CD4-positive, alpha-beta T cell (primary cell): Measurements from ENCODE around the gene F8. TPM values are rescaled to one million over a fixed set of nuclear protein-coding genes. Genes with fewer than 3 reads are reported as not detected.

Experiments used
- ATAC-seq: fragments of 200-7000 bp; cut with Tn5 transposase; one replicate; pipeline ENCODE4 v1.10.0; 2022; ENCODE audit warnings: mild to moderate bottlenecking; ENCODE audit not compliant: poor library complexity
- CTCF ChIA-PET: fragments of 350-600 bp; sonication (Branson Sonifier 250); formaldehyde crosslinking; loops from one replicate; lab custom pipeline; 2021; ENCODE audit warnings: antibody characterized with exemption, inconsistent platforms; lab: Charles Lee
- POLR2A ChIA-PET: fragments of 350-600 bp; sonication (Branson Sonifier 250); formaldehyde crosslinking; loops from one replicate; lab custom pipeline; 2021; ENCODE audit warnings: antibody characterized with exemption, inconsistent platforms; lab: Charles Lee
- DNase-seq, 14 experiments: peaks; one replicate each; pipeline ENCODE4 v3.0.0-alpha.2; 2013 to 2020; ENCODE audit warnings: mixed read lengths in 2 of 14
- H3K27ac ChIP-seq, 2 donors: one replicate each; pipeline versions ENCODE4 v1.5.1 to v1.7.0; 2013; ENCODE audit warnings: low read length in 2 of 2, low read depth in 1 of 2, mild to moderate bottlenecking in 1 of 2
- H3K27me3 ChIP-seq, 2 experiments: 1 replicate in 1 of 2; 2 replicates in 1 of 2; pipeline versions ENCODE4 v1.6.1 to v1.7.0; 2013; ENCODE audit warnings: low read length in 2 of 2, control low read depth in 1 of 2, mild to moderate bottlenecking in 1 of 2, moderate library complexity in 1 of 2; ENCODE audit not compliant: insufficient read depth in 2 of 2, control insufficient read depth in 1 of 2
- H3K36me3 ChIP-seq: one replicate; pipeline ENCODE4 v1.6.1; 2013; ENCODE audit warnings: low read length, control low read depth; ENCODE audit not compliant: insufficient read depth
- H3K4me1 ChIP-seq: one replicate; pipeline ENCODE4 v1.6.1; 2013; ENCODE audit warnings: low read length, control low read depth; ENCODE audit not compliant: insufficient read depth
- H3K4me3 ChIP-seq: one replicate; pipeline ENCODE4 v1.5.1; 2013; ENCODE audit warnings: mild to moderate bottlenecking, low read length, moderate library complexity
- H3K9me3 ChIP-seq, 2 experiments: 1 replicate in 1 of 2; 2 replicates in 1 of 2; pipeline versions ENCODE4 v1.6.1 to v1.7.0; 2013; ENCODE audit warnings: low read length in 2 of 2, mild to moderate bottlenecking in 2 of 2, control low read depth in 1 of 2, moderate library complexity in 1 of 2; ENCODE audit not compliant: control insufficient read depth in 1 of 2, insufficient read depth in 1 of 2
- H3K27ac Mint-ChIP-seq: one replicate; pipeline ENCODE4 v1.8.0; 2020; ENCODE audit warnings: mixed read lengths
- H3K27me3 Mint-ChIP-seq: one replicate; pipeline ENCODE4 v1.8.0; 2021; ENCODE audit warnings: mixed read lengths
- H3K36me3 Mint-ChIP-seq: one replicate; pipeline ENCODE4 v1.8.0; 2021; ENCODE audit warnings: low read depth, mixed read lengths
- H3K4me1 Mint-ChIP-seq: one replicate; pipeline ENCODE4 v1.8.0; 2021; ENCODE audit warnings: low read depth, mixed read lengths
- H3K4me3 Mint-ChIP-seq: one replicate; pipeline ENCODE4 v1.8.0; 2020; ENCODE audit warnings: mild to moderate bottlenecking, mixed read lengths
- H3K9me3 Mint-ChIP-seq: one replicate; pipeline ENCODE4 v1.8.0; 2020; ENCODE audit warnings: mixed read lengths
- intact Hi-C, 2 experiments: fragments of 100-400 bp; cut with DNase I in 1 of 2; cut with micrococcal nuclease in 1 of 2; formaldehyde crosslinking; loops; one replicate each; pipeline versions ENCODE4 v1.15.1 to v1.9.0; 2023 to 2025; cut with DNase I, micrococcal nuclease
- total RNA-seq, 174 experiments: library from RNA in 2 of 174; stranded (reverse) in 2 of 174; gene quantifications; one replicate each; pipeline ENCODE4 v1.2.3 and lab custom pipeline; 2021 to 2026
- TF ChIP-seq, protein P1 (sequence below): fragments of 200-600 bp; IDR thresholded peaks from one replicate; pipeline ENCODE4 v1.8.0; 2022; ENCODE audit warnings: antibody characterized with exemption, mild to moderate bottlenecking

Gene F8
- total RNA-seq, 2 experiments from 2014 or later: 0.66 to 0.67 TPM

DNA sequence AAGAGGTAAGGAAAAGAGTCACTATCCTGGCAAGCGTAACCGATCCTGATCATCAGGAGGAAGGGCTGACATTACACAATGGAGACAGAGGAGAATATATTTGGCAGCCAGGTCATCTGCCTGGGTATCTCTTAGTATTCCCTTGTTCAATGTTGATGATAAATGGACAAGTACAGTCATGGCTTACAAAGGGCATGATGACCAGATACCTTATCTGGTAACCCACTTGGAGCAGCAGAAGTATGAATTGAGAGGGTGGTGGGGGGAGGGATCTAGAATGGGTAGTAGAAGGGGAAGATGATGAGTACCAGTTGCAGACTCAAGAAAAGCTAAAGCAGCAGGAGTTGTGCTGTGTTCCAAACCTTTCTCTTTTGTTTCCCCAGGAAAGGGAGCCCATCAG is 17.3 kb downstream of the F8 start:
- H3K36me3 Mint-ChIP-seq: no peaks in the 10 kb centered on the region
- no peaks in the 10 kb centered on the region for H3K4me1 Mint-ChIP-seq
- no peak for DNase-seq
- no peaks in the 10 kb centered on the region for H3K36me3 ChIP-seq
- peaks cover 5% of the 10 kb centered on the region for H3K27me3 Mint-ChIP-seq
- intact Hi-C loops: no loop called here
- ChIA-PET POLR2A (no interaction called here), CTCF (no interaction called here)
- H3K27me3 ChIP-seq: no peaks in the 10 kb centered on the region
- TF ChIP-seq, protein P1, sequence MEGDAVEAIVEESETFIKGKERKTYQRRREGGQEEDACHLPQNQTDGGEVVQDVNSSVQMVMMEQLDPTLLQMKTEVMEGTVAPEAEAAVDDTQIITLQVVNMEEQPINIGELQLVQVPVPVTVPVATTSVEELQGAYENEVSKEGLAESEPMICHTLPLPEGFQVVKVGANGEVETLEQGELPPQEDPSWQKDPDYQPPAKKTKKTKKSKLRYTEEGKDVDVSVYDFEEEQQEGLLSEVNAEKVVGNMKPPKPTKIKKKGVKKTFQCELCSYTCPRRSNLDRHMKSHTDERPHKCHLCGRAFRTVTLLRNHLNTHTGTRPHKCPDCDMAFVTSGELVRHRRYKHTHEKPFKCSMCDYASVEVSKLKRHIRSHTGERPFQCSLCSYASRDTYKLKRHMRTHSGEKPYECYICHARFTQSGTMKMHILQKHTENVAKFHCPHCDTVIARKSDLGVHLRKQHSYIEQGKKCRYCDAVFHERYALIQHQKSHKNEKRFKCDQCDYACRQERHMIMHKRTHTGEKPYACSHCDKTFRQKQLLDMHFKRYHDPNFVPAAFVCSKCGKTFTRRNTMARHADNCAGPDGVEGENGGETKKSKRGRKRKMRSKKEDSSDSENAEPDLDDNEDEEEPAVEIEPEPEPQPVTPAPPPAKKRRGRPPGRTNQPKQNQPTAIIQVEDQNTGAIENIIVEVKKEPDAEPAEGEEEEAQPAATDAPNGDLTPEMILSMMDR: no peak
- no peaks in the 10 kb centered on the region for H3K9me3 ChIP-seq
- H3K4me1 ChIP-seq: no peaks in the 10 kb centered on the region
- no peak overlapping the region for H3K27ac Mint-ChIP-seq
- H3K9me3 Mint-ChIP-seq: no peaks in the 10 kb centered on the region
- no peak overlapping the region for H3K4me3 Mint-ChIP-seq
- H3K4me3 ChIP-seq: no peak overlapping the region
- no peak for ATAC-seq
- H3K27ac ChIP-seq: no peak overlapping the region

DNA sequence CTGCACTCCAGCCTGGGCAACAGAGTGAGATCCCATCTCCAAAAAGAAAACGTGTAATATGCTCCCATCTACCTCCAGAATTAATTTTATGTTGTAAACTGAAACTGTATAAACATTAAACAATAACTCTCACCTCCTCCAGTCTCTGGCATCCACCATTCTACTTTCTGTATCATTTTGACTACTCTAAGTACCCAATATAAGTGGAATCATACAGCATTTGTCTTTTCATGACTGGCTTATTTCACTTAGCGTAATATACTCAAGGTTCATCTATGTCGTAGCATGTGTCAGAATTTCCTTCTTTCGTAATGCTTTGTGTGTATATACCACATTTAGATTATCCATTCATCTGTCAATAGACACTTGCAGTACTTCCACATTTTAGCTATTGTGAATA is 20.6 kb downstream of the F8 start:
- ATAC-seq (no peak), DNase-seq (no peak)
- H3K27me3 Mint-ChIP-seq: peaks cover 5% of the 10 kb centered on the region
- ChIA-PET CTCF (no interaction called here), POLR2A (no interaction called here)
- no peak overlapping the region for H3K27ac Mint-ChIP-seq
- Histone ChIP-seq H3K36me3 (no peaks in the 10 kb centered on the region), H3K27me3 (no peaks in the 10 kb centered on the region), H3K9me3 (no peaks in the 10 kb centered on the region), H3K4me1 (no peaks in the 10 kb centered on the region), H3K4me3 (no peak overlapping the region), H3K27ac (no peak overlapping the region)
- H3K4me1 Mint-ChIP-seq: no peaks in the 10 kb centered on the region
- TF ChIP-seq, protein P1: no peak
- no peaks in the 10 kb centered on the region for H3K36me3 Mint-ChIP-seq
- intact Hi-C loops: no loop called here
- H3K9me3 Mint-ChIP-seq: no peaks in the 10 kb centered on the region
- H3K4me3 Mint-ChIP-seq: no peak overlapping the region

DNA sequence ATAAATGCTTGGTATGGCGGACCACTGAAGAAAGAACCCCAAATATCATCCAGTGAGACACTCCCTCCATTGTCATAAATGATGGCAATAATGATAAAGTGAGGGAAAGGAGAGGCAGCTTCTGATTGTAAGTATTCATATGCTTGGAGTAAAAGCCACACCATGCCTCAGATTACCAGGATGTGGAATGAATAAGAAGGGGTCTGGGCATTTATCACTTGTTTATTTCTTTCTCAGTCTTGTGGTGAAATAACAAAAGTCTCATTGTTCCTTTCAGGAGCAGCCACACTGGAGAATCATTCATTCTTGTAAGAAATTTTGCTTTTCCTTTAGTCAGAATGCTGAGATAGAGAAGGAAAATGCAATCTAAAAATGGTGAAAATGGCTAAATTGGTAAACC is 21.7 kb downstream of the F8 start:
- H3K4me1 ChIP-seq: no peaks in the 10 kb centered on the region
- DNase-seq (no peak), ATAC-seq (no peak)
- intact Hi-C loops: no loop called here
- H3K9me3 Mint-ChIP-seq: no peaks in the 10 kb centered on the region
- no peak overlapping the region for H3K27ac Mint-ChIP-seq
- no peaks in the 10 kb centered on the region for H3K36me3 Mint-ChIP-seq
- no peaks in the 10 kb centered on the region for H3K9me3 ChIP-seq
- TF ChIP-seq, protein P1: no peak
- no peak overlapping the region for H3K27ac ChIP-seq
- no peaks in the 10 kb centered on the region for H3K4me1 Mint-ChIP-seq
- H3K36me3 ChIP-seq: no peaks in the 10 kb centered on the region
- H3K27me3 ChIP-seq: no peaks in the 10 kb centered on the region
- ChIA-PET POLR2A (no interaction called here), CTCF (no interaction called here)
- H3K4me3 Mint-ChIP-seq: no peak overlapping the region
- peaks cover 5% of the 10 kb centered on the region for H3K27me3 Mint-ChIP-seq
- H3K4me3 ChIP-seq: no peak overlapping the region
